HG03280 (cell line): Measurements from ENCODE around the gene ZBTB47.

Source experiments
- ATAC-seq: cut with Tn5 transposase; IDR thresholded peaks from one replicate; pipeline ENCODE4 v1.9.1; 2021; ENCODE audit warnings: mild to moderate bottlenecking, moderate library complexity; ENCODE audit not compliant: unreplicated experiment

The ZBTB47 gene

GRCh38 chr3:42652611-42653302, 740 bp upstream of the ZBTB47 start:
- ATAC-seq = no peak

- ATAC-seq = no peak
Observed at GRCh38 chr3:42653303-42653559, 266 bp upstream of the ZBTB47 start.

- ATAC-seq = no peak
Observed at GRCh38 chr3:42654331-42655201, 1.1 kb downstream of the ZBTB47 start.

- no peak for ATAC-seq
Observed at GRCh38 chr3:42655331-42655888, 1.9 kb downstream of the ZBTB47 start.

GRCh38 chr3:42655980-42656679, 2.6 kb downstream of the ZBTB47 start:
- ATAC-seq = no peak

- no peak for ATAC-seq
Observed at GRCh38 chr3:42656680-42657610, 3.4 kb downstream of the ZBTB47 start.

GRCh38 chr3:42657675-42658074, 4.2 kb downstream of the ZBTB47 start:
- ATAC-seq = no peak

- no peak for ATAC-seq
Observed at GRCh38 chr3:42658091-42658770, 4.7 kb downstream of the ZBTB47 start.

GRCh38 chr3:42658771-42659390, 5.4 kb downstream of the ZBTB47 start:
- ATAC-seq = no peak

- no peak for ATAC-seq
Observed at GRCh38 chr3:42659451-42660130, 6.1 kb downstream of the ZBTB47 start.

- no peak for ATAC-seq
Observed at GRCh38 chr3:42660131-42660715, 6.7 kb downstream of the ZBTB47 start.

- no peak for ATAC-seq
Observed at GRCh38 chr3:42660898-42661297, 7.4 kb downstream of the ZBTB47 start.

GRCh38 chr3:42661593-42662022, 8.1 kb downstream of the ZBTB47 start:
- no peak for ATAC-seq

GRCh38 chr3:42662037-42662812, 8.7 kb downstream of the ZBTB47 start:
- ATAC-seq = no peak

GRCh38 chr3:42662813-42663535, 9.5 kb downstream of the ZBTB47 start:
- no peak for ATAC-seq

GRCh38 chr3:42663581-42664437, 10.3 kb downstream of the ZBTB47 start:
- ATAC-seq = no peak
